ENCODE measurements around the gene C1S.
"Not testable (repeated sequence)": the region's sequence is repeated elsewhere in the genome, so short reads cannot be mapped to it uniquely, and the experiment has no call there.

C1S gene

GRCh38 chr12:7102582-7102981 is 42.1 kb downstream of the C1S start:
- DNase-seq (ENCODE audit: low read depth in 2 of 2): no peak

GRCh38 chr12:7103837-7104584 is 43.5 kb downstream of the C1S start:
- no peak for DNase-seq (ENCODE audit: low read depth in 2 of 2)

- DNase-seq (ENCODE audit: low read depth in 2 of 2): no peak
Measured at GRCh38 chr12:7106082-7106481, 45.6 kb downstream of the C1S start.

- DNase-seq (ENCODE audit: low read depth in 2 of 2): not testable (repeated sequence)
Measured at GRCh38 chr12:7107181-7107580, 46.7 kb downstream of the C1S start.

- no peak for DNase-seq (ENCODE audit: low read depth in 2 of 2)
Measured at GRCh38 chr12:7107636-7108002, 47.1 kb downstream of the C1S start.

DNA sequence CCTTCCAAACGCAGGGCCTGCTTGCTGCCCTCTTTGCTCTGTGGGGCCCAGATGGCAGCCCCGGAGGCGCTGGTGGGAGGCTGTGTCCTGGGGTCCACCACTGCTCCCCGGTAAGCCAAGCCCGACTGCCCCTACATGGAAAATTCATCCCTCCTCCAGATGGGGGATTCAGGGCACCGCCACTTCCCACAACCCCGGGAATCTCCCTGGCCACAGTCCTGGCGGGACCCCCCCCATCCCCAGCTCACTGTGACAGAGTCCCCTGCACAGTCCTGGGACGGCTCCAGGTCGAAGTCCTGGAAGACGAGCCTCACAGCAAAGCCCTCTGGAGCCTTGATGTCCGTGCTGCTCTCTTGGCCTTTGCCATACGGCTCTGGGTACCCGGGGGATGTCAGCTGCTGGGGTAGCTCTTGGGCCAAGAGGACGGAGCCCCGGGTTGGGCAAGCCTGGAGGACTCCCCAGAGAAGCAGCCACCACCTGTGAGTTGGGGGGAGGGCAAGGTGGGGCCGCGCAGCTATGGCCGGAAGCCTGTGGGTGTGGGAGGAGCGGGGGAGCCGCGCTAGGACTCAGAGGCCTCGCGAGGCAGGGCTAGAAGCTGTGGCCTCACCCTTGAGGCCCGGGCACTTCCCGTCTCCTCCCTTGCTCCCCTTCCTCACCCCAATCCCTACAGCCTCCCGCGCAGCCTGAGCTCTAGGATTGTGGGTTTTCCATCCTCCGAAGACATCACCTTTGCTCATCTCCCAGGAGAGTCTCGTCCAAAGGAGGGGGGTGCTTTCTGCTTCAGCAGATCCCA is 47.7 kb downstream of the C1S start:
- peak; percentile 53 to 70 for DNase-seq (ENCODE audit: low read depth in 2 of 2)

GRCh38 chr12:7108796-7109571 is 48.5 kb downstream of the C1S start, which contains the start of gene C1RL:
Gene C1RL (minus strand): TSS chr12:7109214. CDS start chr12:7109180, 34 bp downstream.
- DNase-seq (ENCODE audit: low read depth in 2 of 2): peak; percentile 84

DNA sequence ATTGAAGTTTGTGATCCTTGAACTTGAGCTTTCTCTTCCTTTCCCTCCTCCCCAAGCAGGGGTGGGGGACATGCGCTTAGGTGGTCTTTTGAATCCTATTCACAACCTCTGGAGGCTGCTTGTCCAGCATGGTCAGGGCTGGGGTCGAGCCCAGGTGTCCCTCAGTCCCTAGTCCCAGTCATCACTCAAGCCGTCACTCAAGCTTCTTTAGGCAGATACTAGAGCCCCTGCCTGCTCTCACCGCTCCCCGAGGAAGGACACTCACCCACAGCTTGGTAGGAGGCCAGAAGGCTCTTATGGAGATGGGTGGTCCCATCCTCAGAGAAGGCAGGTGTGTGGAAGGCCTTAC is 49.0 kb downstream of the C1S start:
- DNase-seq (ENCODE audit: low read depth in 2 of 2): no peak

DNA sequence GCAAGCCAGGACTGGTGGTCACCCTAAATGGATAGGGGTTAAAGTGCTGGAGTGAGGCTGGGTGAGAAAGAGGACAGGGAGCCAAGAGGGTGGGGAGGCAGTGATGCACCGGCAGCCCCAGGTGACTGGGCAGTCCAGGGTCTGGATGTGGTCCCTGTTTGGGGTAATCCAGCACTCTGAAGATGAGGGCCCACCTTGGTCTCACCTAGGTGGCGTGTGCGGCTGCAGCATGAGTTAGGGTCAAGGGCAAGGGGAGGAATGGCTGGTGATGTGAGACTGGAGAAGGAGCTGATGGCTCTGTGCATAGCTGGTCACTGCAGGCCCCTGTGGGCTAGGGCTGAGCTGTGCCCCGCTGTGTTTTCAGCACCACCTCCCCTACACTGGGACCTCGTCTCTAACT is 50.1 kb downstream of the C1S start:
- DNase-seq (ENCODE audit: low read depth in 2 of 2): no peak

DNA sequence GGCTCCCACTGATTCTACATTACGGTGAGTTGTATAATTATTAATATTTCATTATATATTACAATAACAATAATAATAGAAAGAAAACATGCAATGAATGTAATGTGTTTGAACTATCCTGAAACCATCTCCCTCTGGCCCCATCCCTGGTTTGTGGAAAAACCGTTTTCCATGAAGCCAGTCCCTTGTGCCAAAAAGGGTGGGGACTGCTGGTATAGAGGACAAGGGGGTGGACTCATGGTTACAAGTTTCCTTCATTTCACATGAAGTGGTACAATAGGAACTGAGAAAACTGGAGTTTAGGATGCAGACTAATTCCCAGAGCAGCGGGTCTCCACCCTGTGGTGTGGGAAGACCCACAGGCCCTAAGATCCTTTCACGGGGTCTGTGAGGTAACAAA is 51.5 kb downstream of the C1S start:
- DNase-seq (ENCODE audit: low read depth in 2 of 2): no peak

- no peak for DNase-seq (ENCODE audit: low read depth in 2 of 2)
Measured at GRCh38 chr12:7113389-7113871, 52.9 kb downstream of the C1S start.

GRCh38 chr12:7114008-7114407 is 53.5 kb downstream of the C1S start:
- DNase-seq (ENCODE audit: low read depth in 2 of 2): no peak

DNA sequence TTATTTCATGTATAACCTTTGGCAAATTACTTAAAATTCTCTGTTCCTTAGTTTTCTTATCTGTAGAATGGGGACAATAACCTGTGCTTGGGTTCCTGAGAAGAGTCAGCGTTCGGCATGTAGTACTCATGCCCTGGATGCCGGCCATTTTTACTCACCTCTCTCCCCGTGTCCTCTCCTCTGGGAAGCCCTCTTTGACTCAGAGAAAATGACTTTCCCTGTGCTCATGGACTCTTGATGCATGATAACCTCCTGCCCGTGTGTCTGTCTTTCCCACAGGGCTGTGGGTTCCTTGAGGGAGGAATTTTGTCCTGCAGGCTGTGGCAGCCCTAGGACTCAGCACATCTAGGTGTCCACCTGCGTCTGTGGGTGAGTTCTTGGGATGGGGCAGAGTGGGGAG is 54.3 kb downstream of the C1S start:
- no peak for DNase-seq (ENCODE audit: low read depth in 2 of 2)

GRCh38 chr12:7116196-7116595 is 55.7 kb downstream of the C1S start:
- no peak for DNase-seq (ENCODE audit: low read depth in 2 of 2)

- DNase-seq (ENCODE audit: low read depth in 2 of 2): no peak
Measured at GRCh38 chr12:7116916-7117315, 56.4 kb downstream of the C1S start.

DNA sequence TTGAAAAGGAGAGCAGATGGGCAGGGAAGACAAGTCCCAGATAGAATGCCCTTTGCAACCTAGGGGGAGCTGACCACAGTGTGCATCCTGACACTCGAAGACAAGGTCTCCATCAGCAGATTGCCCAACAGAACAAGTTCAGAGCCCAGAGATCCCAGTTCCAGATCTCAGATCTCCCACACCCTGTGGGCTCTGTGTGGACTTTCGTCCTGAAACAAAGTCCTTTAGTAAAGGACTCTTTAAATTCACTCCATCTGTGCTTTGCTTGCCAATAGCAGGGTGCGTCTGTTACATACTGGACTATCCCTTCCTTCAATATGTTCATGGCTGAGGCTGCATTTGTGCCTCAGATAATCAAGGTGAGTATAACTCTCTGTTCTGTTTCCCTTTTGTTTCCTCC is 57.2 kb downstream of the C1S start:
- no peak for DNase-seq (ENCODE audit: low read depth in 2 of 2)

- DNase-seq (ENCODE audit: low read depth in 2 of 2): no peak
Measured at GRCh38 chr12:7118881-7119280, 58.4 kb downstream of the C1S start.

DNA sequence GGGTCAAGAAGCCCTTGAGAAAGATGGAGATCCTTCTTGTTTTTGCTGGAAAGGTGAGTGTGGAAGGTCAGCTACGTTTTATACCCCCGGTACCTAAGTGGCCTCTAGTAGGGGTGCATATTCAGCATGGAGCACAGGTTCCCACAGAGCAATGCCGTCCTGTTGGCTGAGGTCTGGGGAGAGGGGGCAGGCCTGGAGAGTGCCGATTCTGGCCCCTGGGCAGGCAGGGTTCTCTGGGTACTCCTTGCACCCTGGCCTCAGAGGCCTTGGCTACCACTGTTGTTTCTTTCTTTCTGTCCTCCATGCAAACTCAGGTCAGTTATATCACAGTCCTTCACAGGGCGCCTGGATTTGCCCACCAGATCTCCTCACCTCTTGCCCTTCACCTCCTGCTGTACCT is 59.6 kb downstream of the C1S start:
- no peak for DNase-seq (ENCODE audit: low read depth in 2 of 2)
